ENCODE results near the gene FHOD3. TPM values are rescaled to one million over a fixed set of nuclear protein-coding genes. Genes with fewer than 3 reads are reported as not detected.

FHOD3 gene
- total and polyA plus RNA-seq, 2 of the 8 experiments (the other 6 are each of a cell fraction or from before 2014, with no cell fraction given), result 9.7 to 10.5 TPM

DNA sequence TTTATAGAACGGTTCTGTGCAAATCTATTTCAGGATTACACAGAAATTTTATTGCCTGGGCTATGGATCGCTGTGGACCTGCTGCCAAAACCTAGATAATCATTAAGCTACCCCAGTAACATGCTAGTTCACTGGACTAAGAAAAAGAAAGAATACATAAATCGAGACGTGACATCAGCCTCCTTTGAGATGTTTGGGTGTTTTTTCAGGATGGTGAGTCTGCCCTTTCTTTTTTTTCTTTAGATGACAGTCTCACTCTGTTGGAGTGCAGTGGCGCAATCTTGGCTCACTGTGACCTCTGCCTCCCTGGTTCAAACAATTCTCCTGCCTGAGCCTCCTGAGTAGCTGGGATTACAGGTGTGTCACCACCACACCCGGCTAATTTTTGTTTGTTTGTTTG, 52.0 kb downstream of the FHOD3 start (continued):
- TF ChIP-seq TBP (IDR thresholded peaks at IDR 0.05; ENCODE audit: low read depth, low read length), result no peak
- TF ChIP-seq EZH2 (IDR thresholded peaks at IDR 0.05; ENCODE audit: low read depth, low read length, severe bottlenecking), result no peak
- no peak for TF ChIP-seq NRF1 (IDR thresholded peaks at IDR 0.05; ENCODE audit: low read depth, low read length)
- TF ChIP-seq RAD21 (IDR thresholded peaks at IDR 0.05 in 1 of 2, conservative IDR thresholded peaks at IDR 0.05 in 1 of 2; ENCODE audit: low read depth in 2 of 2, low read length in 2 of 2), result no peak
- TF ChIP-seq SRF (IDR thresholded peaks at IDR 0.05; ENCODE audit: low read depth, low read length), result no peak
- TF ChIP-seq JUND (IDR thresholded peaks at IDR 0.05; ENCODE audit: low read length), result no peak
- no peak for TF ChIP-seq KDM4A (IDR thresholded peaks at IDR 0.05; ENCODE audit: low read depth, low read length, severe bottlenecking)
- TF ChIP-seq POLR2A (IDR thresholded peaks at IDR 0.05; ENCODE audit: control extremely low read depth in 1 of 2, low read depth in 2 of 2, low read length in 2 of 2), result no peak
- no peak for TF ChIP-seq BACH1 (IDR thresholded peaks at IDR 0.05; ENCODE audit: low read length)
- TF ChIP-seq, protein P1, sequence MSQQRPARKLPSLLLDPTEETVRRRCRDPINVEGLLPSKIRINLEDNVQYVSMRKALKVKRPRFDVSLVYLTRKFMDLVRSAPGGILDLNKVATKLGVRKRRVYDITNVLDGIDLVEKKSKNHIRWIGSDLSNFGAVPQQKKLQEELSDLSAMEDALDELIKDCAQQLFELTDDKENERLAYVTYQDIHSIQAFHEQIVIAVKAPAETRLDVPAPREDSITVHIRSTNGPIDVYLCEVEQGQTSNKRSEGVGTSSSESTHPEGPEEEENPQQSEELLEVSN (IDR thresholded peaks at IDR 0.05), result no peak
